BE2C (cell line): ENCODE measurements around the gene GAGE2A.
A peak's percentile ranks its signal among the peaks of the same experiment; 100 is the strongest.

Experiments
- DNase-seq: peaks from one replicate; pipeline ENCODE4 v3.0.0-alpha.2; 2020
- H3K27me3 ChIP-seq: fragments of 250-450 bp; sonication (Bioruptor Pico); 2 replicates; pipeline ENCODE4 v1.5.1; 2020; ENCODE audit warnings: mild to moderate bottlenecking
- H3K36me3 ChIP-seq: fragments of 250-450 bp; sonication (Bioruptor Pico); 2 replicates; pipeline ENCODE4 v1.5.1; 2020; ENCODE audit warnings: mild to moderate bottlenecking
- H3K4me1 ChIP-seq: fragments of 250-450 bp; sonication (Bioruptor Pico); 2 replicates; pipeline ENCODE4 v1.5.1; 2020
- H3K4me3 ChIP-seq: 2 replicates; pipeline ENCODE4 v1.5.1; 2011; ENCODE audit warnings: low read depth, low read length
- H3K9me3 ChIP-seq: fragments of 250-450 bp; sonication (Bioruptor Pico); 2 replicates; pipeline ENCODE4 v1.5.1; 2020
- TF ChIP-seq, protein P1 (sequence below): IDR thresholded peaks from 2 replicates; pipeline ENCODE4 v1.5.1; 2012; ENCODE audit warnings: mild to moderate bottlenecking, low read depth, low read length

Gene GAGE2A

DNA sequence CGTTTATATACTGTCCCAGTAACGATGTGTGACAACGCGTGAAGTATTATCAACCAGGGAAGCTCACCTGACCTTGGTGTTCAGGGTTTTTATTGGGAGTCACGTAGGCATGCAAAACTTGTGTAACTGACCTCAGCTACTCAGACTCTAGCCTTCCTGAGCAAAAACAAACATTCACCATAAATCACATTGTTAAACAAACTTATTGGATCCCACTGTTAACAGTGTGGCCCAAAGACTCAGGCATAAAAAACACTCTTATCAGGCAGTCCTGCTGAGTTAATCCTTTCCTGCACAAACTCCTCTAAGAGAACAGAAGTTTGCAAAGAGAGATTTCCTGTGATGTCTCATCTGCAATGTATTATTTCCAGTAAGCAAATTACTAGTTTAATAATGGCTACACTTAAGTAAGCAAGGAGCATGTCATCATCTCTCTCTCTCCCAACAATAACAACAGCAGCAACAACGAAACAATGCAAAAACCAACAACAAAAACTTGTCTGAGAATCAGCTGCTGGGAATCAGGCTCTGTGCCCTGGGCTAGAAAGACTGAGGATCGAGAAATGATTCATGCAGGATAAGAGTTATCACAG is 21.5 kb downstream of the GAGE2A start:
- no peak for DNase-seq
- TF ChIP-seq, protein P1, sequence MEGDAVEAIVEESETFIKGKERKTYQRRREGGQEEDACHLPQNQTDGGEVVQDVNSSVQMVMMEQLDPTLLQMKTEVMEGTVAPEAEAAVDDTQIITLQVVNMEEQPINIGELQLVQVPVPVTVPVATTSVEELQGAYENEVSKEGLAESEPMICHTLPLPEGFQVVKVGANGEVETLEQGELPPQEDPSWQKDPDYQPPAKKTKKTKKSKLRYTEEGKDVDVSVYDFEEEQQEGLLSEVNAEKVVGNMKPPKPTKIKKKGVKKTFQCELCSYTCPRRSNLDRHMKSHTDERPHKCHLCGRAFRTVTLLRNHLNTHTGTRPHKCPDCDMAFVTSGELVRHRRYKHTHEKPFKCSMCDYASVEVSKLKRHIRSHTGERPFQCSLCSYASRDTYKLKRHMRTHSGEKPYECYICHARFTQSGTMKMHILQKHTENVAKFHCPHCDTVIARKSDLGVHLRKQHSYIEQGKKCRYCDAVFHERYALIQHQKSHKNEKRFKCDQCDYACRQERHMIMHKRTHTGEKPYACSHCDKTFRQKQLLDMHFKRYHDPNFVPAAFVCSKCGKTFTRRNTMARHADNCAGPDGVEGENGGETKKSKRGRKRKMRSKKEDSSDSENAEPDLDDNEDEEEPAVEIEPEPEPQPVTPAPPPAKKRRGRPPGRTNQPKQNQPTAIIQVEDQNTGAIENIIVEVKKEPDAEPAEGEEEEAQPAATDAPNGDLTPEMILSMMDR: no peak
- Histone ChIP-seq H3K36me3 (no peaks in the 10 kb centered on the region), H3K4me3 (no peak overlapping the region), H3K4me1 (no peaks in the 10 kb centered on the region), H3K9me3 (no peaks in the 10 kb centered on the region), H3K27me3 (no peaks in the 10 kb centered on the region)

GRCh38 chrX:49618574-49618973 is 29.3 kb downstream of the GAGE2A start:
- Histone ChIP-seq H3K27me3 (no peaks in the 10 kb centered on the region), H3K9me3 (no peaks in the 10 kb centered on the region), H3K36me3 (no peaks in the 10 kb centered on the region), H3K4me1 (no peaks in the 10 kb centered on the region), H3K4me3 (no peak overlapping the region)
- TF ChIP-seq, protein P1: no peak
- DNase-seq: no peak

- Histone ChIP-seq H3K9me3 (no peaks in the 10 kb centered on the region), H3K4me1 (no peaks in the 10 kb centered on the region), H3K4me3 (no peak overlapping the region), H3K27me3 (no peaks in the 10 kb centered on the region), H3K36me3 (no peaks in the 10 kb centered on the region)
- DNase-seq: peak; percentile 15
- TF ChIP-seq, protein P1: peak; percentile 40
These were observed 37.9 kb downstream of the GAGE2A start for GRCh38 chrX:49627086-49627777.

GRCh38 chrX:49644991-49645637 is 55.8 kb downstream of the GAGE2A start:
- DNase-seq: no peak
- TF ChIP-seq, protein P1: no peak

More at GRCh38 chrX:49644991-49645637, 55.8 kb downstream of the GAGE2A start:
- Histone ChIP-seq H3K4me1 (no peaks in the 10 kb centered on the region), H3K9me3 (no peaks in the 10 kb centered on the region), H3K27me3 (no peaks in the 10 kb centered on the region), H3K4me3 (no peak overlapping the region), H3K36me3 (no peaks in the 10 kb centered on the region)
